Measurements from ENCODE around the gene STX8.

Gene STX8

DNA sequence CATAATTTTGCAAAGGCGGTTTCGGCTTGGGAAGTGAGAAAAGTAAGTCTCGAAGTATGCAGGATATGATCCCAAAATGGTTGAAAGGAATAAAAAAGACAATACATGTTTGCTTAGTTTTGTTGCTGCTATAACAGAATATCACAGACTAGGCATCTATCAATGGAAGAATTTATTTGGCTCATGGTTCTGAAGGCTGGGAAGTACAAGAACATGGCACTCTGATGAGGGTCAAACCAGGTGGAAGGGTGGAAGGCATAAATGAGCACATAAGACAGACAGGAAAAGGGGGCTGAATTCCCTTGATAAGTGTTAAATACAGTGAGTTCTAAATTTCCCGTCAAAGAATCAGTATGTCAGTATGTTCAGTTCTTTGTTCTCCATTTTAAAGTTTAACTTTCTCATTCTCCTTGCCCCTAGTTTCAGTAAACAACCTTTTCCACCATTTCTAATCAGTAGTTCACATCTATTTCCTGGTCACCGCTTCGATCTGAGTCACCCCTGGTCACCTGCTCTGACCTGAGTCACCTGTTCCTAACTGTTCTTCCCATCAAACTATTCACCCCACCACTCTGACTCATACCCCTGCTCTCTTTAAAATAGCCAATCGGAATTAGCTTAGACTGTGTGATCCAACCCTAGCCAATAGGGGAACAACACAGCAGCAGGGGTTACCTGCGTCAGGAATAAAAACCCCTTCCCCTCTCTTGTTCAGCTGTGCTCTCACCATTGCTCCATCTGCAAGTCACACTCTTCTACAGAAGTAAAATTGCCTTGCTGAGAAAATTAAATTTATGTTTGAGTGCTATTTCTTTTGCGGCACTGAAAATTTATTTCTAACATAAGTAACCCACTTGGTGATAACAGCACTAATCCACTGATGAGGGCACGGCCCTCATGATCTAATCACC lies 240.8 kb downstream of the STX8 start:
- DNase-seq: no peak

DNA sequence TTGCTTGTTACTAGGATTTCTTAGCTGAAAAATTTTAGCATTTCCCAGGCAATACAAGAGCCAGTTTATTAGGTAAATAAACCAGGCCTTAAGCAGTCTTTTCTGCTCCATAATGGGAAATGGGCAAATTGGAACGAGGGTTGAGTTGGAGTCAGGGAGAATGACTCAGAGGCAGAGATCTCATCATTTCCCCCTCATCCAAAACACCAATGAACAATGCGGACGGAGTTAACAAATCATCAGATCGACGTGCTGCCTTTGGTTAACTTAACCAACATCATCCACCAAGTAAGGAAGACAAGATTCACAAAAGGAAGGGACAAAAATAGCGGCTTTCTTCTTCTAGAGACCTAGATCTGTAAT lies 243.5 kb downstream of the STX8 start:
- no peak for DNase-seq

DNA sequence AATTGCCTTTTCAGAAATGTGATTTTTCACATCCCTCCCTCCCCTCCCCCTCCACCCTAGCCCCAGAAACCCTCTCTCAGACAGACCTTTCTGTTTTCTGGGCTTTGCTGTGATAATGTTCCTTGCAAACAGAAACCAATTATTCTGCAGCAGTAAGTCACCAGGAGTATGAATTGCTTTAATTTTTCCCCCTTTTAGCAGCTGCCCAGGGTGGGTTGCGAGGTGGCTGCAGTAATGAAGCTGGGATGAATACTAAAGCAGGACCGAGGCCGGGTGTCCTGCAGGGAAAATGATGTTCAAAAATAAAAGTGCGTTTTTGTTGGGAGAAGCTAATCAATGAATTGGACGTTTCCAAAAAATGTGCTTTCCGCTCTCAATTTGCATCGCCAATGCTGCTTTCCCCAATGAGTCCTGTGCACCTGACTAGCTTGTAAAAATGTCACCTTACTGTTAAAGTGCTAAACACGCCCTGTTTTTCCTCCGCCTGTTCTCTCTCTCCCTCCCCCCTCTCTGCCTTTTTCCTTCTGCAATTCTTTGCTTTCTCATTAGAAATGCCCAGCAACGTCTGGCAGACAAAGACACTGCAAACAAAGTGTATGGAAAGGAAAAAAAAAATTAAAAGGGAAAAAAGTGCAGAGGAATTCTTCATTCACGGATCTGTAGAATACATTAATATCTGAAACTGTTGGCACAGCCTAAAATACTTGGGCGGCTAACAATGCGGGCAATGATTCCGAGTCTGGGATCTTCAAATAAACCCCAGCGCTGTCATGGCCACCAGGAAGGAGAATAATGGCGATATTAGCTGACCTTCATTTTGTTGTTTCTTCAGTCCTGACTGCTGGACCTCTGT lies 244.1 kb downstream of the STX8 start:
- DNase-seq: no peak

DNA sequence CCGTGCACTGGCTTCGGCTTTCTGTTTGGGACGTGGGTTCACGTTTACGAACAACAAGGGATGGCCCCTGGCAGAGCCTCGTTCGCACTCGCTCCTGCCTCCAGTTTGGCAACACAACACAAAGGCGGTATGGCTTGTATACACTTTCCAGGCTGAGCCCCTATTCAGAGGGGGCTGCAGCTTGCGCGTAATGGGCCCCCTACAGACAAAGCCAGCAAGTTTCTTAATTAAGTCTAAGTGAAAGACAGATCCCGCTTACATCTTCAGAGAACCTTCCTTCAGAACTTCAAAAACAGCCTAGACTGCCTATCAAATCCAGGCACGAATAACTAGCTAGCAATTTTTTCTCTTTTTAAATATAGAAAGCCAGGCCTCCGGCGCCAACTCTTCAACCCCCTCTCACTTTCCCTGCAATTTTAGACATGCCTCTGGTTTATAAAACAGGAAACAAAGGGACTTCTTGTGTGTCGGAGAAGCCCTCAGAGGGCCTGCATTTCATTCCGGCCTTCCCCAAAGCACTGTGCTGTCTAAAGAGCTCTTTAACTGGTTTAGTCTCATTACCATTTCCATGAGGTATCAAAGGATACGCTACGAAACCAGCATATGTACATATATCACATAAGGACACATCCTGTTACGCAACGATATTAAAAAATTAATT lies 244.9 kb downstream of the STX8 start:
- DNase-seq: no peak

DNA sequence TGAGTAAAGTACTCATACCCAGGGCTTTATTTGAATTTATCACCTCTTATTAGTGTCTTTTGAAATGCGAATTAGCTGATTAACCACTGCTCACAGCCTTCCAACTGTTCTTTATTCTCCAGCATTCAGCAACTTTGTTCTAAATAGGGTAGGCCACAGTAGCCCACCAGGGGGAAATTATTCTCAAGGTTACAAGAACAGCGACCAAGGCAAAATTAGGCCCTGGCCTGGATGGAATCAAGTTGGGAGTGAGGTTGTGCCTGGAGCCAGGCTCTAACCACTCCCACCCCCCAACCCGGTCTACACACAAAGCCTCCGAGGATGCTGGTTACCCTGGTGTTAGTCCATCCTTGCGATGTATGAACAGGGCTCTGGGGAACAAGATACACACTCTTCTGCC lies 245.5 kb downstream of the STX8 start:
- no peak for DNase-seq

DNA sequence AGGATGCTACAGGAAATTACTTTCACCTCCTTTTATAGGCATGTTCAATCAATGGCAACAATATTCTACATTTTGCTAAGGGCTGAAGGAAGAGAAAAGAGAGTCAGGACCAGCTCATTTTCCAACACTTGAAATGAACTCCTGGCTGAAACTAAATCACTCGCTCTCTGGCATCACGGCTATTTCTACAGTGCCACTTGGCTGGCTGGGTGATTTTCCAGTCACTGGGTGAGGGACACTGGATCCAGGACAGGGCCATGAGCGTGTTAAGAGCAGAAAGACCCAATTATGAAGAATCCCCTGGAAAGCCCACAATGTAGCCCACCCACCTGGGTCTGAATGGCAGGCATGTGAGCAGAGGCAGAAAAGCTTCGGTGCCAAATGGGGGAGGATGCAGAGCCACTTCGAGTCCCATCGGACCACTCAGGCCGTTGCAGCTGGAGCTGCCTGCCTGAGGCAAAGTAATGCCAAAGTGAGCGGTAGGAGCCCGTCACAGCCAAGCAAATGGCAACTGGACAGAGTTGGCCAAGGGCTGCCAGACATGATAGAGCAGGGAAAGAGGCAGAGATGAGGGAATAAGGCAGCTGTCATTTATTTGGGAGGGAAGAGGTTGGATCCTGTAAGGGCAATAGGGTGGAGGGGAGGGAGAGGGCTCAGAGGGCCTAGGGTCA lies 246.2 kb downstream of the STX8 start:
- DNase-seq: no peak

DNA sequence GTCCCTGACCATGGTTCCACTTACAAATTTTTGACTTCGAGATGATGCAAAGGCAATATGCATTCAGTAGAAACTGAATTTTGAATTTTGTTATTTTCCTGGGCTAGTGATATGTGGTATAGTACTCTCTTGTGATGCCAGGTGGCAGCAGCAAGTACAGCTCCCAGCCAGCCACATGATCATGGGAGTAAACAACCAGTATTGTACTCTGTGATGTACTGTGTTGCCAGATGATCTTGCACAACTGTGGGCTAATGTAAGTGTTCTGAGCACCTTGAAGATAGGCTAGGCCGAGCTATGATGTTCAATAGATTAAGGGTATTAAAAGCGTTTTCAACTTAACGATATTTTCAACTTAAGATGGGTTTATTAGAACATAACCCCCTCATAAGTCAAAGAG lies 250.8 kb downstream of the STX8 start:
- DNase-seq: no peak

DNA sequence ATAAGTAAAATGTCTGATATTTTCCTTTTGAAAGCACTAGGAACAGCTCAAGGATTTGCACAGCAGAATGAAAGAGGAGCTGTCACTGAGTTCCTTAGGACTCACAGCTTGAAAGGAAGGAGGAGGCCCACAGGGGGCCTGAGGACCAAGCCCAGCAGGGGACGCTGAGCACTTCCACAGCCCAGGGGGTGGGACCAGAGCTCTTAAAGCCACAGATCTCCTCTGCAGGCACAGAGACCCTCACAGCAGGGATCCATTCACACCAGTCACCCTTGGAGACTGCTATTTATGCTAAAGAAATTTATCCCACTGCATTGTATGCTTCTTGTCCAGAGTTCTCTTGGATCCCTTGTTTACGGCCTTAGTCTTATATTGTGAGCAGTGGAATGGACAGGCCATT lies 253.3 kb downstream of the STX8 start:
- DNase-seq: no peak

DNA sequence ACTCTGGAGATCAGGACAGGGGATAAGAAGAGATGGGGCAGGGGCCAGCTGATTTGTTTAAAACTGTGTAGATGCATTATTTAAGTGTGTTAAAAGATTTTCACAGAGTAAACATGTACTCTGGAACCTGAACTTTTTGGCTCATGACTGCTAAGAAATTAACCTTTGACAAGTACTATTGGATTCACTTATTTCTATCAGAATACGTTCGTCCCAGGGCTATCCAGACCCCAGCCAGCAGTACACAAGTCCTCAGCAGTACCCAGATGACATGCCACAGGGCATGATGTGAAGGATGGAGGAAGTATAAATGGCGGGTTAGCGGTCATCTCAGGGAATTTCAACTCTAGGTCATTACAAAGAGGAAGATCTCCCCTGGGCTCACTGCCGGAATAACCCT lies 253.7 kb downstream of the STX8 start:
- DNase-seq: no peak

DNA sequence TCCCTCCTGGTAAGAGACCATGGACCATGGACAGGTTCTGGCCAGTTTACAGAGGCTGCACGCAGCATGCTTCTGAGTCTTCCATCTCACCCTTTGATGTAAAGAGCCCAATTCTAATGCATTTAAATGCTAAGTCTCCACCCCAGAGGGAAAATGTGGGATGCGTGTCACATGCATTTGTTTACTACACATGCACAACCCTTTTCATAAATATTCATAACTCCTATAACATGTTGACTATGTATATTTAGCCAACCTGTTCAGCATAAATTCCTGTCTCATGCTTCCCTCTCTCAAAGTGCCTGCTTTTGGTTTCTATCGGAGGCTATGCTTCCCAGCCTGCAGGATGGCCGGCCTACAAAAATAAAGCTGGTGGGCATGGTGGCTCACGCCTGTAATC lies 260.3 kb downstream of the STX8 start:
- DNase-seq: no peak

DNA sequence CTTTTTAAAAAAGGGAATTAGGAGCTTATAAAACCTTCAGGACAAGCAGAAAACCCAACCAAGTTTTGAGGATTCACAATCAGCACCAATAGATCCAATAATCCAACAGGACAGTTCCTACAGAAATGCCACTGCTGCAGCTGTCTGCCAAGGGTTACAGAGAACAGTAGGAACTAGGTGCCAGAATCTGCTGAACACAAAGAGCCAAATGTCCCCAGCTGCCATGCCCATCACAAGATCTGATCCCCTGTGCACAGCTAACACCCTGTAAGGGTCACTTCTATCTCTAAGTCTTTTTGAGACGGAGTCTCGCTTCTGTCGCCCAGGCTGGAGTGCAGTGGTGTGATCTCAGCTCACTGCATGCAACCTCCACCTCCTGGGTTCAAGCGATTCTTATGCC lies 262.3 kb downstream of the STX8 start:
- no peak for DNase-seq

DNA sequence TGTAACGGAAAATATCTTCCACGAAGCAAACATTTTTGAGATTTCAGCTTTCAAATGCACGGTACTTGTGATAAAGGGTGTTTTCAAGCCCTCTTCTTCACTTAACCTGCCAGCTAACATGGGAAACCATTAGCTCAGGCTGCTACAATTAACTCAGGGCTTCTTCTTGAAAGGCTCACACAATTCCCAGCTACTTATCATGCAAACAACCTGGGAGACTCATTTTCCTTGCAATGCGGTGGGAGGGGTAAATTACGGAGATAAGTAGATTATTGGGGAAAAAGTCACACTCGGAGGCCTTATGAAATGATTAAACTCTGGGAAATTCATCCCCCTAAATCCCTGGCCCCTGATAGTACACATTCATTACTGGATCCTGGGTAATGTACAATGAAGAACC lies 266.4 kb downstream of the STX8 start:
- no peak for DNase-seq

DNA sequence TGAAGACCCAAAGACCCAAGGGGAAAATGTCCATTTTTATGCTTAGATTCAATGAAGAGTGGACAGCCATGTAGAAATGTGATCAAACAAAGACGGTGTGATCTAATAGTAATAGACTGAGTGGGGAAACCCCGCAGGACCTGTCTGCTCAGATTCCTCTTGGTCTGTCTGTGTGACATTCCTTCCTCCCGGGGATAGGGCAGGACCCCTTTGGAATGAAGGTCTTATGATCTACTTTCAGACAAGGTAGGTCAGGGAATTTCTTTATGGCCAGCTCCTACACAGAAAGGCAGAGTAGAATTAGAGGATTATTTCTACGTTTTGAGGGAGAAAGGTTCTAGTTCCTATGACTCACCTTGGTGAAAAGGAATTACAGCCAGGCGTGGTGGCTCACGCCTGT lies 267.6 kb downstream of the STX8 start:
- no peak for DNase-seq

DNA sequence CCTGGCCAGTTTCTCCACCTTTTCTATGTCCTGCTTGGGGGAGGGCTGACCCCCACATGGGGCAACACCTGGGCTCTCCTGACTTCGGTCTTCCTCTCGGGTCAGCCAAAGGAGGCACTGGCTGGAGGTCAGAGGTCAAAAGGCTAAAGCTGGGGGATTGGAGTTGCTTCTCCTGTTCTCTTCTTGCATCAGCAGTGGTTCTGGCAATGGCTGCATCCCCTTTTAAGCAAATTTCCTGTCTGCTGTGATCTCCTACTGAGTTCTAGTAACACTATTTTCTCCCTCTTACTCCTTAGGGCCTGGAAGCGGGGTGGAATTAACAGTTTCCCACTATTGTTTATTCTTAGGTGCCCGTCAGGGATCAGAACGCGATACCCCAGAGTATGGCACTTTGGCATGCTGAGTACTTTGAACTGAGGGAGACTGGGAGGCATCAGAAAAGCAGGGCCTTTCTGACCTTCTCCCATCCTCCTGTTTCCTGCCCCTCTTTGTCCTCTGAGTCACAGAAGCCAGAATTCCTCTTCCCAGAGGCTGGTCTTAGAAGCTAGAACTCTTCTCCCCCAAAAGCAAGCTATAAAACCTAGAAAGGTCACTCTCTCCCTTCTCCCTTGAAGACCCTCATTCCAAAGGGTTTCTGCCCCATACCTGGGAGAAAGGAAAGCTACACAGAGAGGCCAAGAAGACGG lies 268.2 kb downstream of the STX8 start:
- no peak for DNase-seq

DNA sequence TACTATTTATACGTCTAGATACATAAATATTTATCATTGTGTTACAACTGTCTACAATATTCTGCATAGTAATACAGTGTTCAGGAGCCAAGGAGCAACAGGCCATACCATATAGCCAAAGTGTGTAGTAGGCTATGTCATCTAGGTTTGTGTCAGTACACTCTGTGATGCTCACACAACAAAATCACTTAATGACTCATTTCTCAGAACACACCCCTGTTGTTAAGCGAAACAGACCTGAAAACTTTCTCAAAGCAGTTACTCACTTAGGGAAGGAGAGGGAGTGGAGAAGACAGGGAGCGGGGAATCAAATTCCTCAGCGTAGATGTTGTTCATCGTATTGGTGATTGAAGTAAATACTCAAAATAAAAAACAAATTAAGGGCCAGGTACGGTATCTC lies 269.5 kb downstream of the STX8 start:
- DNase-seq: no peak

DNA sequence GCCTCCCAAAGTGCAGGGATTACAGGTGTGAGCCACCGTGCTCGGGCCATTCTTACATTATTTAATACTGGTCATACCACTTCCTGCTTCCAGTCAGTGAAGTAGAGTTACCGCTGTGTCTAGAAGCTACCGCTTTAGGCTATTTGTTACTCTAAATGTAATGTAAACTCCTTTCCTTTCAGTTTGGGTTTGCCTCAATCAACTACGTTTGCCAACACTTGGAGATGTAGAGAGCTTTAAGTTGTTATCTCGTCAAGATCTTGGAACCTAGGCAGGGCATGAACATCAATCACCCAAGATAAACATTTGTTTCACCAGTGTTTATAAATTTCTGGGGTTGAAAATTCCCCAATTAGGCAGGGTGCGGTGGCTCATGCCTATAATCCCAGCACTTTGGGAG lies 275.9 kb downstream of the STX8 start:
- DNase-seq: no peak

DNA sequence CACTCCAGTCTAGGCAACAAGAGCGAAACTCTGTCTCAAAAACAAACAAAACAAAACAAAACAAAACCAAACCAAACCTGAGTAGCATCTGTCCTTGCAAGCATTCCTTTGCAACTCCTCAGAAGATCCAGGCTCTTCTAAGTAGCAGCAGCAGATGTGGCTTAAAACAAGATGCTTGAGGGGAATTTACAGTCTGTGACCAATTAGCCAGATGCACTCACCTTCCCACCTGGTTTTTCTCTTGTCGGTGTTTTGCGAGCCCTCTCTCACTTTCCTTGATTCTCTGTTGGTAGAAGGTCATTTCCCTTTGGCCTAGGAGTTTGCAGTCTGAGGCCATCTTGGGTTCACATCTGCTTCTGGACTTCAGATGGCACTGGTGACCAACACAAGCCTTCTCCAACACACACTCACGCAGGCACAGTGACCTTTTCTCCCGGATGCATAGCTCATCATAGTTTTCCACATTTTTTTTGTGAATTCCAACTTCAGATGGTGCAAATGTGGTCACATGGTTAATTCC lies 276.8 kb downstream of the STX8 start:
- DNase-seq: no peak

DNA sequence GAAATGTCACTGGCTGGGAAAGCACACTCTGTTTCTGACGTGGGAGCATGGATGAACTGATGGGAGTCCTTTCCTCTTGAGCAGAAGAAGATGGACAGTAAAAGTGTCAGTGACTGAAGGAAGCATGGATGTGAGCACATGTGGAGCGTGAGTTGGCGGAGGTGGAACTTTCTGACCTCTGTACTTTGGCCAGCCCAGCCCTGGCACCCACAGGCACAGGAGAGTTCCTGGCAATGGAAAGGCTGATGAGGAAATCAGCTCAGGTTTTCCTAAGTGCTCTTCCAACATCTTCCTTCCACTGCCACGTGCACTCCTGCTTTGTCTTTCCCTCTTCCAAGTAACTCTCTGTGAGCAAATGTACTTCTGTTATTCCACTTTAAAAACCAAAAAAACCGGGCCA lies 277.5 kb downstream of the STX8 start:
- no peak for DNase-seq

DNA sequence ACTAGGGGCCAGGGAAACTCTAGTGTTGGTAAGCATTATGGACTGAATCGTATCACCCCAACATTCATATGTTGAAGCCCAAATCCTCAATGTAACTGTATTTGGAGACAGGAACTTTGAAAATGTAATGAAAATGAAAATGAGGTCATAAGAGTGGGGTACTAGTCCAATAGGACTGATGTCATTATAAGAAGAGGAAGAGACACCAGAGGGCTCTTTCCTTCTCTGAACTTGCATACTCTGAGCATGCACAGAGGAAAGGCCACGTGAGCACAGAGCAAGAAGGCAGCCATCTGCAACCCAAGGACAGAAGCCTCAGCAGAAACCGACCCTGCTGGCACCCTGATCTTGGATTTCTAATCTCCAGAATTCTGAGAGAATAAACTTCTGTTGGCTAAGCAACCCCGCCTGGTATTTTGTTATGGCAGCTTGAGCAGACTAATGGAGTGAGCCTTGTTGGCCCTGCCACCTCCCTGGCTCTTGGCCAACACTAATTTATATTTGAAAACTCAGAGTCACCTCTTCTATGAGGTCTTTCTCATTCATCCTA lies 280.9 kb downstream of the STX8 start:
- no peak for DNase-seq

DNA sequence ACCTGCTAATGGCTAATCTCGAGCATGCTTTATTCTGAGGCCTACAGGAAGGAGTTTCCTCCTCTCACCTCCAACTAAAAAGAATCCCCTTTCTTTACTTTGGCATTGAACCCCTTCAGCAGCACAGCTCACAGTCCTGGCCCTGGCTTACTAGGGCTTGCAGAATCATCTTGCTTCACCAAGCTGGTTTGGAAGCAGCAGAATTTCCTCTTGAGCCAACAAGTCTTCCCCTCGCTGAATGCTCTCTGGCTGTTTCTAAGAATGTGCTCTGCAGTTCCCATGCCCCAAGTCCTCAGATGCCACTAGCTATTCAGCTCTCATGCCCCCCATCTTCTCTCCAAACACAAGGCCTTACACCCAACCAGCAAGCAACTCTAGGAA lies 283.1 kb downstream of the STX8 start:
- DNase-seq: no peak

DNA sequence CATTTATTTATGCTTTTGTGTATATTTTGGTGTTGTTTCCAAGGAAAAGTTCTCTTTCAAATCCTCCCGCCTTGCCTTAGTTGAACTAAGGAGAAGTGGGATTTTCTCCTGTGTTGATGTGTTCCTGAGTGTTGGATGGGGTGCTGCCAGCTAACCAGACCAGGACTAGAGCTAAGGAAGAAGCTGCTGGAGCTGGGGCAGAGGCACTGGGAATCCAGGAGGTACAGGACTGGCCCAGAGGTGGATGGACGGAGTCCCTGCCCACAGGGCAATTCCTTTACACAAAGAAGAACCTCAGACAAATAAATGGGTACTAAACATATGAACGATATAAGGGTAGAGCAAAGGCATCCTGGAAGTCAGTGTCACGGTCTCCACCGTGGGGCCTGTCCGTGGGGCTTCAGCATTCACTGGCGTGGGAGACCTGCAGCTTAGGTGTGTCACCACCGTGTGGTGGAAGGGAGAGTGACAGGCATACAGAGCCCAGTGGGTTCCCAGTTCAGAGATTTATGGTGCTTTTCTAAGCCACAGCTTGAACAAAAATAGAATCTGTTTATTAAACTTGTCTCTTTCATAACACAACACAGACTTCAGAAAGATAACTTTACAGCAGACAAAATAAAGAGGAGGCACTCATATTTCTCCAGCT lies 283.6 kb downstream of the STX8 start:
- DNase-seq: peak; percentile 20 to 22

DNA sequence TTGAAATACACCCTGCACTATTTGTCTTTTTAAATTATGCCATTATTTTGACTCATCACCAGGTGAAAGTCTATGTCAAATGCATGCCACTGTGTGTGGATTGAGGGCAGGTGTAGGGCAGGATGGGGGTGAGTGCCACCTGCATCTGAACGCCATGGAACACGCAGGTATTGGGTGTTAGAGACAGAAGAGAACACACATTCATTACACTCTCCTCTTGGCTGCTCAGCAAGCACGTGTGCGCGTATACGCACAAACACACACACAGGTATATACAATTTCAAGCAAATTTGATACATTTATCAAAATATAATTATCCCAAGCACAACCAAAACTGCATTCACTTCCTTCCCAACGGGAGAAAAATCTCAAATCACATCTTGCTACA lies 285.4 kb downstream of the STX8 start:
- no peak for DNase-seq
